ENCODE results near the gene GDF2.

The GDF2 gene

DNA sequence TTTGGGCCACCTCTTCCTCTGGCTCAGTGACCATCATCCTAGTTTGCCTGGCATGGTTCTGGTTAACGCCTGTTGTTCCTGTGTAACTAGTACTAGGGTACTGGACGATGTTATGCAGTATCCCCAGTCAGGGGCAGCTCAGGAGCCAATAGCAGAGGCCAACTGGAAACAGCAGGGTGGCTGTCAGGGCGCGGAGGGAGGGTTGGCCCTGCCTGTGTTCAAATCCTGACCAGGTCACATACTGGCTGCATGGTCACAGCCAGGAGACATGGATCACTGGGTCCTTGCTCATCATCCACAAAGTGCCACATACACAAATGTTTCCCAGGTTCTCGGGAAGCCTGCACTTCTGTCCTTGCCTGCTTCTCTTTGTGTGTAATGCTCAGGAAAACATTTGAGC is 13.7 kb downstream of the GDF2 start:
- DNase-seq: no peak

DNA sequence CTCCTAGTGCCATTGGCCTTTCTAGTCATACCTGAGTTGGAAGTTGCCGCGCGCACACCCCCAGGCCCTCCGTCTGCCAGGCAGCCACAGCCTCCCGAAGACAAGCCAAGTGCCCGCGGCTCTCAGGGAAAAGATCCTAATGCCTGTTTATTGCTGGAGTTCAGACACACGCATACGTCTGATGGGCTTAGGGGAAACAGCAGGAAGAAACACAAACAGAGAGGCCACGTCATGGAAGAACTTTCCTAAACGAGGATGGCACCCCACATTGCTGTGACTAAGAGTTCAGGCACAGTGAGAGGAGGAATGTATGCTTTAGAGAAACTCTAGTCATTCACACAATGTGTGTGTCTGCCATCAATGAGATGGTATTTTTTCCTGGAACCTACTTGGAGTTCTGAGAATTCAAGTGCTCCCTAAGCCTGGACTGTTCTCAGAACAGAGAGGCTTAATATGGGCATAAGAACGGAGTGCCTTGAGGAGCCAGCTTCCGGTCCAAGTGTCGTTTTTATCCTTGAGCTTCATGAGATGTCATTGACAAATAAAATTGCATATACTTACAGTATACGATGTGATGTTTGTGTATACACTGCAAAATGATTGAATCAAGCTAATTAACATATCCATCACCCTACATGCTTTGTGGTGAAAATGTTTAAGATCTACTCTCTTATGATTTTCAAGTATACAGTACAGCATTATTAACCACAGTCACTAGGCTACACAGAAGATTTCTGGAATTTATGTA is 14.3 kb downstream of the GDF2 start:
- no peak for DNase-seq

DNA sequence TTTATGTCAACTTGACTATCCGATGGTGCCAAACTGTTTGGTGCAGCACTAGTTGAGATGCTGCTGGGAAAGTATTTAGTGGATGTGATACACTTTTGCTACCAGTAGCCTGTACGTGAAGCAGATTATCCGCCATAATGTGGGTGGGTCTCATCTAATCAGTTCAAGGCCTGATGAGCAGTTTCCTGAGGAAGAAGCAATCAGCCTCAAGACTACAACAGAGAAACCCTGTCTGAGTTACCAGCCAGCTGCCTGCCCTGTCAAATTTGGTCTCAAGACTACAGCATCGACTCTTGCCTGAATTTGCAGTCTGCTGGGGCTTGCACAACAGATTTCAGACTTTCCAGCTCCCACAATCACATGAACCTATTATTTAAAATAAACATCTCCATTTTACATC is 15.1 kb downstream of the GDF2 start:
- no peak for DNase-seq

DNA sequence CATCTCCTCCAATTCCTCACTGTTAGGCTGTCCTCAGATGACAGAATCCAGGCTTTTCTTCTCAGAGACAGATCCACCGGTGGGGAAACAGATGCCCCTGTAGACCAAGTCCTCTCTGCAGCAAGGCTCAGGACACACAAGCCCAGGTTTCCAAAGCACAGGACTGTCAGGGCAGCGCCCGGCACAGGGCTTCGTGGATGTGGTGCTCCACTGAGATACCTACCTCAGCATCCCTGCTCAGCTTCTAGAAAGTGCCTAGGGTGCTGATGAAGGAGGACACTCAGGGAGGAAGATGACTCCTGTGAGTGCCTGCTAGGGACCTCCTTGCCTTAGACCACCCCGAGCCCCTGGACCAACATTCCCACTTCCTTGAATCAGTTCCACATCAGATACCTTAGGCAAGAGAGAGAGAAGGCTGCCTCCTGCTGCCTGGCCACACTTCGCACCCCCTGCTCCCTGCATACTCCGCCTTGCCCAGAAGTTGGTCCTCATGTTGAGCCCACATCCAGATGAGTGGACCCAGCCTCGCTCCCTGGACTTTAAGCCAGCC is 17.0 kb downstream of the GDF2 start:
- DNase-seq: no peak

DNA sequence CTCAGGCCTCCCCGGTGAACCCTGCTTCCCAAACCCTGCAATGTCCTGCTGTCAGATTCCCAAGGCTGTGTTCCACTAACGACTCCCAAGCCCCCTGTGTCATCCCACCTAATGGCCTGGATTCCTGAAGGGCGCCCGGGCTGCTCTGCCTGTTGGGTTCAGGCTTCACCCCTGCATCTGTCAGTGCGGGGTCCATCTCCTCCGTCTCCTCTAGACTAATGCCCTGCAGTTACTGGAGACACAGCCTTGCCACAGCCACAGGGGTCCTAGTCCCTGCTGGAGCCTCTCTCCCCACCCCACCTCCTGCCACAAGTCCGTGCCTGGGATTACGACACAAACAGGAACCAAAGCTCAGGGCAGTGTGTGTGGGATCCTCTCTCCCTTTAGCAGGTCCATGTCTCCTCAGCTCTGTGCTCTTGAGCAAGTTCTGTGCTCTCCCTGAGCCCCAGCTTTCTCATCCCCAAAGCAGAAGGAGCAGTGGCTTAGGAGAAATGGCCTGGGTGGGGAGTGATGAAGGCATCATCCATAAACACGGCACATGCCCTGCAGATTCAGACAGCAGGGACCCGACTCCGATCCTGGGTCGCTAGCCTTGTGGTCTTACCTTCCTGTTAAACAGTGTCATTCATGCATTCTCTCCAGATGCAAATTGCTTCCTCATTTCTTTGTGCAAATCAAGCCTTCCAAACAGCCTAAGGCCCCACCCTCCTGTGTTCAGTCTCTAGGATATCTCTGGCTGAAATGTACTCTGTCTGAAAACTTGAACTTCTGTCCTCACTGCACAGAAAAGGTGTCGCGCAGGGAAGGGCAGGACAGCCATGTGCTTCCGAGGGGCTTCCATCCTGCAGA is 17.7 kb downstream of the GDF2 start:
- DNase-seq: no peak

DNA sequence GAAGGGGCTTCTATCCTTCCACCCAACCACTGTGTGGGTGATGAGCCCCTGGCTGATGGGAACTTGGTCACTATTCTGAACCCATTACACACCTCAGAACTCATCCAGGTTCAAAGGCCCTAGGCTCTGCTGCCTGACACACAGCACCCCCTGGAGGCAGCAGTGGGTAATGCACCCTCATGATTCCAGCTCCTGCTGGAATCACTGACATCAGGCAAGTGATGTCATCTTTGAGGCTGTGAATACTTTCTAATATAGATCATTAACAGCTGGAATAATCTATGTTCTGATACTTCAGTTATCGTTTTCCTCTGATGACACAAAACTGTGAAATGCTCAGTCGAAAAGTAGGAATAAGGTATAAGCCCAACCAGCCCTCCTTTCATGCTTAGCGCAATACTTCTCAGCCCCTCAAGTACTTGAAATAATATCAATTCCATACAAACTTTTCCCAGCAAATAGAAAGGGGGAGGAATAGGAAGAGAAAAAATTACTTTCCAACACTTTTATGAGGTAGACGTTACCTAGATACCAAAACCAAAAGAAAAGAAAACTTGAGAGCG is 18.4 kb downstream of the GDF2 start:
- peak; percentile 80 for DNase-seq

DNA sequence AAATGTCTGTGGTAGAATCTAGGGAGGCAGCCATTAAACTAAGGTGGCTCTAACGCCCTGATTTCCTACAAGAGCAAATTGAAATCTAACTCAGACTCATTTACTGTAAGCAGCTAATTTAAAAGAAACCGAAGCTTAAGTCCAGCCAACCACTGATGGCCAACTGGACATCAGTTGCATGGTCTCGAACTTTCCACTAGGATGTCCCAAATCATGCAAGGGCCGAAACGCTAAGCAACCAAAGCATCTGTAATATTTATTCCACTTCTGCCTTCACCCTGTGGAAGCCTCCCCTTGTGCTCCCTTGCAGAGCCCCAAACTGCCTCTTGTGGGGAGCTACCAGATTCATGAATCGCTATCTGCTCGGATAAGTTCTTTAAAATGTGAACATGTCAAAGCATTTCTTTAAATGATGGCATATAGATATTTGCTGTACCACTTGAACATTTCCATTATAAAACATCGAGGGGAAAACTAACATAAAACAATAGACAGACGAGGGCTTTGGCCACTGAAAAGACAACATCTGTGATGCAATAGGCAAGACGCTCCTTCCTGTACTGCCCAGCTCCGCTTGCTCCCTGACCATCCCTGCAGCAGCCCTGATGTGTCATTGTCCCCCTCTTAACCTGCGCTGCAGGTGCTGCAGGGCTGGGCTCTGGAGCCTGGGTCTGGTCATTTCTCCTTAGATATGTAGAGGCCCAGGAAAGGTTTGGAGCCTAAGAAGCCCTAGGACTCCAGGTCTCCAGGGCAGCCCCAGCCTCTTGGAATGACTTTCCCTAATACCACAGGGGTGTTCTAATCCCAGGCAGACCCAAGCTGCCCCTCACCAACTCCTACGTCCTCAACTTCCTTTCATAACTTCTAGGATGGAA is 23.0 kb downstream of the GDF2 start:
- DNase-seq: no peak

DNA sequence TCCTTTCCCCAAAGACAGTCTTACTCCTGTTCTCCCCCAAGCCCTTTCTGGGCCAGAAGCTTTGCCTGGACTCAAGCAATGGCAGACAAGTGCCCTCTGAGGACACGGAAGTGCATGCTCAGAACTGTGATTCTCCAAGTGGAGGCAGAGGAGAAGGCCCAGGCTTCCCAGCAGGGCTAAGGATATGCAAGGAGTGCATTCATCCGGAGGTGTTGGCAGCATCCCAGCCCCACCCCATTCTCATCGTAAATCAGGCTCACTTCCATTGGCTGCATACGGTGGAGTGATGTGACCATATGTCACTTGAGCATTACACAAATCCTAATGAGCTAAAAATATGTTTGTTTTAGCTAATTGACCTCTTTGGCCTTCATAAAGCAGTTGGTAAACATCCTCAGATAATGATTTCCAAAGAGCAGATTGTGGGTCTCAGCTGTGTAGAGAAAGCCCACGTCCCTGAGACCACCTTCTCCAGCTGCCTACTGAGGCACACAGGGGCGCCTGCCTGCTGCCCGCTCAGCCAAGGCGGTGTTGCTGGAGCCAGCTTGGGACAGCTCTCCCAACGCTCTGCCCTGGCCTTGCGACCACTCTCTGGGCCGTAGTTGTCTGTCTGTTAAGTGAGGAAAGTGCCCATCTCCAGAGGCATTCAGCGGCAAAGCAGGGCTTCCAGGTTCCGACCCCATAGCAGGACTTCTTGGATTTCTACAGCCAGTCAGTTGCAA is 24.5 kb downstream of the GDF2 start:
- DNase-seq: peak; percentile 10

DNA sequence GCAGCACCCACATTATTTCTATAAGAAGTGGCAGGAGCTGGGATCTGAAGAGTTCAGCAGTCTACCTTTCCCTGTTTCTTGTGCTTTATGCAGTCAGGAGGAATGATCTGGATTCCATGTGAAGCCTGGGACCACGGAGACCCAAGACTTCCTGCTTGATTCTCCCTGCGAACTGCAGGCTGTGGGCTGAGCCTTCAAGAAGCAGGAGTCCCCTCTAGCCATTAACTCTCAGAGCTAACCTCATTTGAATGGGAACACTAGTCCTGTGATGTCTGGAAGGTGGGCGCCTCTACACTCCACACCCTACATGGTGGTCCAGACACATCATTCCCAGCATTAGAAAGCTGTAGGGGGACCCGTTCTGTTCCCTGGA is 25.0 kb downstream of the GDF2 start:
- no peak for DNase-seq

DNA sequence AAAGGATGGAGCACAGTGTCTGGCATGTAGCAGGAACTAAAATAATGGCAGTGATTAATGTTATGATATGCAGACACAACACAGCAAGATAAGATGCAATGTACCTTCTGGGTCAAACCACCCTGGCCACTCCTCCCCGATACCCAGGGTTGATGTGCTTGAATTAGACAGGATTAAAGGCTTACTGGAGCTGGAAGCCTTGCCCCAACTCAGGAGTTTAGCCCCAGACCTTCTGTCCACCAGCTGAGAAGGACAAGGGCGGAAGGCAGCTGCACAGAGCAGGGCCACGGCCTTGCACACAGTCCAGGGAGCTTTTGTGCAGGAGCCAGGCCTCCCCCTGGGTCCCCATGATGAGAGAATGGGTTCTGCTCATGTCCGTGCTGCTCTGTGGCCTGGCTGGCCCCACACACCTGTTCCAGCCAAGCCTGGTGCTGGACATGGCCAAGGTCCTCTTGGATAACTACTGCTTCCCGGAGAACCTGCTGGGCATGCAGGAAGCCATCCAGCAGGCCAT is 25.9 kb downstream of the GDF2 start, which contains the start of gene RBP3:
TSS of gene RBP3 (plus strand) at position 226 of the 514 bp plus-strand sequence. CDS start at position 348, 122 bp downstream.
- DNase-seq: no peak

DNA sequence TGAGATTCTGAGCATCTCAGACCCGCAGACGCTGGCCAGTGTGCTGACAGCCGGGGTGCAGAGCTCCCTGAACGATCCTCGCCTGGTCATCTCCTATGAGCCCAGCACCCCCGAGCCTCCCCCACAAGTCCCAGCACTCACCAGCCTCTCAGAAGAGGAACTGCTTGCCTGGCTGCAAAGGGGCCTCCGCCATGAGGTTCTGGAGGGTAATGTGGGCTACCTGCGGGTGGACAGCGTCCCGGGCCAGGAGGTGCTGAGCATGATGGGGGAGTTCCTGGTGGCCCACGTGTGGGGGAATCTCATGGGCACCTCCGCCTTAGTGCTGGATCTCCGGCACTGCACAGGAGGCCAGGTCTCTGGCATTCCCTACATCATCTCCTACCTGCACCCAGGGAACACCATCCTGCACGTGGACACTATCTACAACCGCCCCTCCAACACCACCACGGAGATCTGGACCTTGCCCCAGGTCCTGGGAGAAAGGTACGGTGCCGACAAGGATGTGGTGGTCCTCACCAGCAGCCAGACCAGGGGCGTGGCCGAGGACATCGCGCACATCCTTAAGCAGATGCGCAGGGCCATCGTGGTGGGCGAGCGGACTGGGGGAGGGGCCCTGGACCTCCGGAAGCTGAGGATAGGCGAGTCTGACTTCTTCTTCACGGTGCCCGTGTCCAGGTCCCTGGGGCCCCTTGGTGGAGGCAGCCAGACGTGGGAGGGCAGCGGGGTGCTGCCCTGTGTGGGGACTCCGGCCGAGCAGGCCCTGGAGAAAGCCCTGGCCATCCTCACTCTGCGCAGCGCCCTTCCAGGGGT is 26.6 kb downstream of the GDF2 start:
- DNase-seq: no peak

DNA sequence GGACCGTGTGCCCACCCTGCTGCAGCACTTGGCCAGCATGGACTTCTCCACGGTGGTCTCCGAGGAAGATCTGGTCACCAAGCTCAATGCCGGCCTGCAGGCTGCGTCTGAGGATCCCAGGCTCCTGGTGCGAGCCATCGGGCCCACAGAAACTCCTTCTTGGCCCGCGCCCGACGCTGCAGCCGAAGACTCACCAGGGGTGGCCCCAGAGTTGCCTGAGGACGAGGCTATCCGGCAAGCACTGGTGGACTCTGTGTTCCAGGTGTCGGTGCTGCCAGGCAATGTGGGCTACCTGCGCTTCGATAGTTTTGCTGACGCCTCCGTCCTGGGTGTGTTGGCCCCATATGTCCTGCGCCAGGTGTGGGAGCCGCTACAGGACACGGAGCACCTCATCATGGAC is 27.3 kb downstream of the GDF2 start:
- DNase-seq: no peak

DNA sequence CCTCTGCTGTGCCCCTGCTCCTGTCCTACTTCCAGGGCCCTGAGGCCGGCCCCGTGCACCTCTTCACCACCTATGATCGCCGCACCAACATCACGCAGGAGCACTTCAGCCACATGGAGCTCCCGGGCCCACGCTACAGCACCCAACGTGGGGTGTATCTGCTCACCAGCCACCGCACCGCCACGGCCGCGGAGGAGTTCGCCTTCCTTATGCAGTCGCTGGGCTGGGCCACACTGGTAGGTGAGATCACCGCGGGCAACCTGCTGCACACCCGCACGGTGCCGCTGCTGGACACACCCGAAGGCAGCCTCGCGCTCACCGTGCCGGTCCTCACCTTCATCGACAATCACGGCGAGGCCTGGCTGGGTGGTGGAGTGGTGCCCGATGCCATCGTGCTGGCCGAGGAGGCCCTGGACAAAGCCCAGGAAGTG is 27.7 kb downstream of the GDF2 start:
- DNase-seq: no peak

DNA sequence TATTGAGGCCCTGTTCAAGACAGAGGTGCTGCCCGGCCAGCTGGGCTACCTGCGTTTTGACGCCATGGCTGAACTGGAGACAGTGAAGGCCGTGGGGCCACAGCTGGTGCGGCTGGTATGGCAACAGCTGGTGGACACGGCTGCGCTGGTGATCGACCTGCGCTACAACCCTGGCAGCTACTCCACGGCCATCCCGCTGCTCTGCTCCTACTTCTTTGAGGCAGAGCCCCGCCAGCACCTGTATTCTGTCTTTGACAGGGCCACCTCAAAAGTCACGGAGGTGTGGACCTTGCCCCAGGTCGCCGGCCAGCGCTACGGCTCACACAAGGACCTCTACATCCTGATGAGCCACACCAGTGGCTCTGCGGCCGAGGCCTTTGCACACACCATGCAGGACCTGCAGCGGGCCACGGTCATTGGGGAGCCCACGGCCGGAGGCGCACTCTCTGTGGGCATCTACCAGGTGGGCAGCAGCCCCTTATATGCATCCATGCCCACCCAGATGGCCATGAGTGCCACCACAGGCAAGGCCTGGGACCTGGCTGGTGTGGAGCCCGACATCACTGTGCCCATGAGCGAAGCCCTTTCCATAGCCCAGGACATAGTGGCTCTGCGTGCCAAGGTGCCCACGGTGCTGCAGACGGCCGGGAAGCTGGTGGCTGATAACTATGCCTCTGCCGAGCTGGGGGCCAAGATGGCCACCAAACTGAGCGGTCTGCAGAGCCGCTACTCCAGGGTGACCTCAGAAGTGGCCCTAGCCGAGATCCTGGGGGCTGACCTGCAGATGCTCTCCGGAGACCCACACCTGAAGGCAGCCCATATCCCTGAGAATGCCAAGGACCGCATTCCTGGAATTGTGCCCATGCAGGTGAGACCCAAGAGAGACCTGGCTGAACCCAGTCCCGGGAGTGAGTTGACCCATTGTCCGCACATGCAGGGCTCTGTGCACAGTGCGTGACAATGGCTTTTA is 28.7 kb downstream of the GDF2 start:
- DNase-seq: no peak

DNA sequence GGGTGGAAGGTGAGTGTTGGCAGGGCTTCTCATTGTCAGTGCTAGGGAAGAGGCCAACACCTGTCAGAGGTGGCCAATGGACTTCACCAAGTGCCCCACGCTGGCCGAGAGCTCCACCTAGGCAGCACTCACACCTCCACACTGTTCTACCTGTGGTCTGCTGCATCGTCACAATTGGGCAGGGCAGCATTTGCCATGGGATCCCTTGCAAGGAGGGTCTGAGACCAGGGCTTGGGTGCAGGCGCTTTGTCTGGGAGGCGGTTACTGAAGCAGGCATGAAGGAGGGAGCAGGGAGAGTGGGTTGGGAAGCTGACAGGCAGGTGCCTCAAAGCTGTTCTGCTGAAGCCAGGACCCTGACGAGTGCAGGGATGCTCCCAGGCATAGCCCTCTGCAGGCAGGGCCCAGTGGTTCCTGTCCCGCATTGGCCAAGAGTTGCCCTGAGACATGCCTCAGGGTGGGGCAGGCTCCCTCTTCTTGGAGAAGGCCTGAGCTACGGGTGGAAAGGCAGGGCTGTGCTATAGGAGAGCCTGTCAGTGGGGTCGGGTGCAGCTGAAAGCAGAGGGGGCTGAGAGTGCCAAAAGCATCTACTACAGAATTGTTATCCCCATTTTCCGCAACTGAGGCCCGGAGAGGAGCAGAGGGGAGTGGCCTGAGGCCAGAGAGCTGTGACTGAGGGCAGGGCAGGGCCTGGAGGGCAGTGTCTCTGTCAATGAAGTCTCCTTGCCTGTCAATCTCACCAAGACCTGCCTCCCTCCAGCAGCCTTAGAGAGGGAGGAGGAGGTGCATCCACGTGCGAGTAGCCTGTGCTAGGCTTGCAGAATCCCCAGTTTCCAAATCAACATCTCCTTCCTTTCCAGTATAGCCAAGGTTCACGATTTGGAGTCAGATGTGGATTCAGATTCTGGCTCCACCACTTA is 29.9 kb downstream of the GDF2 start:
- no peak for DNase-seq

DNA sequence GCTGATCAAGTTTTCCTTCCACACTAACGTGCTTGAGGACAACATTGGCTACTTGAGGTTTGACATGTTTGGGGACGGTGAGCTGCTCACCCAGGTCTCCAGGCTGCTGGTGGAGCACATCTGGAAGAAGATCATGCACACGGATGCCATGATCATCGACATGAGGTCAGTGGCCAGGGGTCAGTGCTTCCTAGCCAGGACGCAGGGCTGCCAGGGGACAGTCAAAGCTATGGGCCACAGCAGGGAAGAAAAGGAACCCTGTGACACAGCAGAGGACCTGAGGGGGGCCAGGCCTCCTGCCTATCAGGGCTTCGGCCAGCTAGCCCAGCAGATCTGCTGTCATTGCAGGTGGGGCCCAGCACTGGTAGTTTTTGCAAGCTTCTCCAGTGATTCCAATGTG is 31.1 kb downstream of the GDF2 start:
- no peak for DNase-seq

DNA sequence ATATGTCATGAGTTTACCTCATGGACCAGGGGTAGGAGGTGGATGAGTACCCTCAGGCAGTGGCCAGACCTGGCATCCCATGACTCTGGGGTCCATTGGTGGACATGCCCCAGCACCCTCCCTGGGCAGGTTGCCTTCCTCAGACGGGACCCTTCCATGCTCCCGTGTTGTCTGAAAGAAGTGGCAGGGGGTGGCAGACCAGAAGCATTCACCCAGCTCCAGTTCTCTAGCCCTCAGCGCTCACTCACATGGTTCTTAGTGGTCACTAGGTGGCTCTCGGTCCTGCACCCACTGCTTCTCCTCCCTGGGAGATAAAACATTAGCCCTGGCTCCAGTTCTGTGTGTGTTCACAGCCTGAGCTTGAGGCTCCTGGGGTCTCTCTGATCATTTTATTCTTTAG is 31.9 kb downstream of the GDF2 start:
- DNase-seq: peak; percentile 23

DNA sequence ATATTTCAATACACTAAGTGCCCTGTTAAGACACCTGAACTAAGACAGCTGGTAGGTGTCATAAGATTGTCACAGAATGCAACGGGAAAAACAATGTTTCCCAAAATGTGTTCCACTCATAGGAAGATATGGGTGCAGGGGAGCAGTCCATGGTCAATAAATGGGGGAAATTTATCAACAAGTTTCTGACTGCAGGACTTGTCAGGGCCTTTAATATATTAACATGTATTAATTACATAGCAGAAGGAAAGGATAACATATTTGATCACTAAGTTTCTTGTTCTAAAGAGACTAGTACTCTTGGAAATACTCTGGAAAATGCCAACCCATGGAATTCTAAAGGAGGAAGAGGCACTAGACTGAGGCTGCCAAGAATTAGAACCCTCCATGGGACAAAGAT is 32.6 kb downstream of the GDF2 start:
- DNase-seq: no peak
